Measurements from ENCODE around the gene NEAT1.

Gene NEAT1

DNA sequence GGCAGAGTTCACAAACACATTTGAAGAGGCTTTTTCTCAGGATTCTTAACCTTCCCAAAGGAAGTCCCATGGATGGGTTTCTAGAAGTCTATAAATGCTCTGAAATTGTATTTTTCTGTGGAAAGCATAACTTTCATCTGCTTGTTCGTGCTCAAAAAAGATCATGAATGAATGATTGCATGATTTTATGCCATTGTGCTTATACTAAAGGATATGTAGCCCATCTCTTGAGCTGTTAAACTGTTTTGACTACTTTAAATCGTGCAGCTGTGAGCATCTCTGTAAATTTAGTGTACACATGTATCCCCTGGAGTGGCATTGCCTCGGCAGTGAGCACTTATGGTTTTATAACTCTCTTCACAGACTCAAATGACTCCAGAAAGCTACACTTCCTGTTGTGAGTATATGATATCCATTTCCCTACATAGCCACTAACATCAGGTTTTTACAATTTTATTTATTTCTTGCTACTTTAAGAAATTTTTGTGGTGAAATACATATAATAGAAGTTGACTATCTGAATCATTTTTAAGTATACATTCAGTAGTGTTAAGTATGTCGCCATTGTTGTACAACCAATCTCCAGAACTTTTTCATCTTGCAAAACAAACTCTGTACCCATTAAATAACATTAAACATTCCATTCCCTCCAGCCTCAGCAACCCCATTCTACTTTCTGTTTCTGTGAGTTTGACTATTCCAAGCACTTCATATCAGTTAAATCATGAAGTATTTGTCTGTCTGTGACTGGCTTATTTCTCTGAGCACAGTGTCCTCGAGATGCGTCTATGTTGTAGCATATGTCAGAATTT is 8.0 kb downstream of the NEAT1 start:
- Histone ChIP-seq H3K4me3 (ENCODE audit: control insufficient read depth in 1 of 7, extremely low read depth in 1 of 7, insufficient read depth in 4 of 7, low read depth in 2 of 7, low read length in 6 of 7) (peak overlapping the region in 6 of 7 experiments; percentile 42 to 100 (median 56)), H3K27ac (ENCODE audit: insufficient read depth in 1 of 2, low read depth in 1 of 2, low read length in 2 of 2, poor library complexity in 1 of 2, severe bottlenecking in 2 of 2) (peak overlapping the region; percentile 56 to 100), H3K36me3 (ENCODE audit: control insufficient read depth in 4 of 4, insufficient read depth in 4 of 4, low read length in 3 of 4) (peaks cover 3 to 30% (median 15%) of the 10 kb centered on the region in 4 experiments), H3K4me1 (ENCODE audit: control extremely low read depth in 1 of 4, control insufficient read depth in 4 of 4, insufficient read depth in 4 of 4, low read length in 3 of 4) (peaks cover 36 to 65% (median 58%) of the 10 kb centered on the region in 4 experiments), H3K9me3 (ENCODE audit: control extremely low read depth in 1 of 5, control insufficient read depth in 4 of 5, insufficient read depth in 2 of 5, low read depth in 1 of 5, low read length in 4 of 5) (no peaks in the 10 kb centered on the region), H3K27me3 (replicated peaks in 2 of 5; ENCODE audit: control insufficient read depth in 4 of 5, insufficient read depth in 5 of 5, low read length in 4 of 5) (no peaks in the 10 kb centered on the region)
- ChIA-PET CTCF (interaction anchor here (1.0 to 1.4 kb wide), 11 partner anchors 10 to 79 kb away, joined by 3 to 5 read pairs (median 3); no protein-coding TSS in a partner anchor), POLR2A (interaction anchor here (0.6 to 17.4 kb wide), 5 partner anchors 10 to 73 kb away, joined by 3 to 747 read pairs (median 7); partner anchors contain the start of gene MALAT1)
- 18% methylated on average over 2 of the region's 6 CpGs for WGBS (ENCODE audit: insufficient coverage)
- peak in 2 of 3 donors; percentile 53 to 63 for DNase-seq

DNA sequence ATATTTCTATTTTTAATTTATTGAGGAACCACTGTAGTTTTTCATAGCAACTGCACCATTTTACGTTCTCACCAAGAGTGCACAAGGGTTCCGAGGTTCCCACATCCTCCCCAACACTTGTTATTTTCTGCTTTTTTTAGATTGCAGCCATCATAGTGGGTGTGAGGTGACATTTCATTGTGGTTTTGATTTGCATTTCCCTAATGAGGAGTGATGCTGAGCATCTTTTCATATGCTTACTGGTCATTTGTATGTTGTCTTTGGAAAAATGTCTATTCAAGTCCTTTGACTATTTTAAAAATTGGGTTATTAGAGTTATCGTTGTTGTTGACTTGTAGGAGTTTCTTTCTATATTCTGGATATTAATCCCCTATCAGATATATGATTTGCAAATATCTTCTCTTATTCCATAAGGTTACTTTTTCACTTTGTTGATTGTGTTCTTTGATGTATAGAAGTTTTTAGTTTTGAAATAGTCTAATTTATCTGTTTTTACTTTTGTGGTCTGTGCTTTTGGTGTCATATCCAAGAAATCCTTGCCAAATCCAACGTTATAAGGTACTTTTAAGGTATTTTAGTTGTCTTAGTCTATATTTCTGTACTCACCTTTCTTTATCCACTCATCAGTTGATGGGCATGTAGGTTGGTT is 9.0 kb downstream of the NEAT1 start:
- CTCF ChIA-PET, result interaction anchor here (1.1 kb wide), 1 partner anchor 16 kb away, joined by 6 read pairs; no protein-coding TSS in a partner anchor
- Histone ChIP-seq H3K36me3 (ENCODE audit: control insufficient read depth in 4 of 4, insufficient read depth in 4 of 4, low read length in 3 of 4) (peaks cover 3 to 37% (median 21%) of the 10 kb centered on the region in 4 experiments), H3K4me3 (ENCODE audit: control insufficient read depth in 1 of 7, extremely low read depth in 1 of 7, insufficient read depth in 4 of 7, low read depth in 2 of 7, low read length in 6 of 7) (peak overlapping the region in 2 of 7 experiments; percentile 6 to 100), H3K4me1 (ENCODE audit: control extremely low read depth in 1 of 4, control insufficient read depth in 4 of 4, insufficient read depth in 4 of 4, low read length in 3 of 4) (peaks cover 29 to 62% (median 53%) of the 10 kb centered on the region in 4 experiments), H3K9me3 (ENCODE audit: control extremely low read depth in 1 of 5, control insufficient read depth in 4 of 5, insufficient read depth in 2 of 5, low read depth in 1 of 5, low read length in 4 of 5) (no peaks in the 10 kb centered on the region), H3K27ac (ENCODE audit: insufficient read depth in 1 of 2, low read depth in 1 of 2, low read length in 2 of 2, poor library complexity in 1 of 2, severe bottlenecking in 2 of 2) (no peak overlapping the region), H3K27me3 (replicated peaks in 2 of 5; ENCODE audit: control insufficient read depth in 4 of 5, insufficient read depth in 5 of 5, low read length in 4 of 5) (no peaks in the 10 kb centered on the region)
- DNase-seq, result peak in 2 of 3 donors; percentile 49 to 52
- WGBS (ENCODE audit: insufficient coverage), result no CpG with 5 or more reads among the region's 4 CpGs
- POLR2A ChIA-PET, result interaction anchor here (1.0 kb wide), 1 partner anchor 9 kb away, joined by 4 read pairs; the partner anchor contains the start of gene NEAT1

DNA sequence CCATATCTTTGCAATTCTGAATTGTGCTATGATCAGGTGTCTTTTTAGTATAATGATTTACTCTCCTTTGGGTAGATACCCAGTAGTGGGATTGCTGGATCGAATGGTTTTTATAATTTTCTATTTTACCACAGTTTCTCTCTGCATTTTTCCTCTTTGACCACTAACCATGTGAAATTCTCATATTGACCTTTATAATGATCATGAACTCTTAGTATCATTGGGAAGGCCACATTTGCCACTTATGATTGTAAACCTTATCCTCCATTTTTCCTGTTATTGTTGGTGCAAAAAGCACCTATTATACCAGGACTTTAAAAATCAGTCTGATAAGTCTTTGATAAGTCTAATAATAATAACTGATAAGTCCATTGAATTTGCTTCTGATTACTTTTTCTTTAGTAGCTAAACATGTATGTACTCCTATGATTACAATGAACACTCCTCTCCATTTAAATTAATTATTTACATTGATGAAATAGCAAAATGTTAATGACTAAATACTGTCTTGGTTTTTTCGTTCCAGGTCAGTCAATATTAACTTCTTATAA is 9.6 kb downstream of the NEAT1 start:
- no CpG with 5 or more reads among the region's 2 CpGs for WGBS (ENCODE audit: insufficient coverage)
- H3K27me3 ChIP-seq (replicated peaks in 2 of 5; ENCODE audit: control insufficient read depth in 4 of 5, insufficient read depth in 5 of 5, low read length in 4 of 5), result no peaks in the 10 kb centered on the region
- no peaks in the 10 kb centered on the region for H3K9me3 ChIP-seq (ENCODE audit: control extremely low read depth in 1 of 5, control insufficient read depth in 4 of 5, insufficient read depth in 2 of 5, low read depth in 1 of 5, low read length in 4 of 5)
- peaks cover 27 to 56% (median 47%) of the 10 kb centered on the region in 4 experiments for H3K4me1 ChIP-seq (ENCODE audit: control extremely low read depth in 1 of 4, control insufficient read depth in 4 of 4, insufficient read depth in 4 of 4, low read length in 3 of 4)
- H3K27ac ChIP-seq (ENCODE audit: insufficient read depth in 1 of 2, low read depth in 1 of 2, low read length in 2 of 2, poor library complexity in 1 of 2, severe bottlenecking in 2 of 2), result no peak overlapping the region
- peak overlapping the region in 1 of 7 experiments; percentile 100 for H3K4me3 ChIP-seq (ENCODE audit: control insufficient read depth in 1 of 7, extremely low read depth in 1 of 7, insufficient read depth in 4 of 7, low read depth in 2 of 7, low read length in 6 of 7)
- CTCF ChIA-PET, result interaction anchor here (0.9 to 1.2 kb wide), 6 partner anchors 12 to 65 kb away, joined by 3 to 6 read pairs (median 3); no protein-coding TSS in a partner anchor
- no peak for DNase-seq
- POLR2A ChIA-PET, result interaction anchor here (1.0 kb wide), 1 partner anchor 10 kb away, joined by 4 read pairs; the partner anchor contains the start of gene NEAT1
- peaks cover 4 to 37% (median 21%) of the 10 kb centered on the region in 4 experiments for H3K36me3 ChIP-seq (ENCODE audit: control insufficient read depth in 4 of 4, insufficient read depth in 4 of 4, low read length in 3 of 4)

DNA sequence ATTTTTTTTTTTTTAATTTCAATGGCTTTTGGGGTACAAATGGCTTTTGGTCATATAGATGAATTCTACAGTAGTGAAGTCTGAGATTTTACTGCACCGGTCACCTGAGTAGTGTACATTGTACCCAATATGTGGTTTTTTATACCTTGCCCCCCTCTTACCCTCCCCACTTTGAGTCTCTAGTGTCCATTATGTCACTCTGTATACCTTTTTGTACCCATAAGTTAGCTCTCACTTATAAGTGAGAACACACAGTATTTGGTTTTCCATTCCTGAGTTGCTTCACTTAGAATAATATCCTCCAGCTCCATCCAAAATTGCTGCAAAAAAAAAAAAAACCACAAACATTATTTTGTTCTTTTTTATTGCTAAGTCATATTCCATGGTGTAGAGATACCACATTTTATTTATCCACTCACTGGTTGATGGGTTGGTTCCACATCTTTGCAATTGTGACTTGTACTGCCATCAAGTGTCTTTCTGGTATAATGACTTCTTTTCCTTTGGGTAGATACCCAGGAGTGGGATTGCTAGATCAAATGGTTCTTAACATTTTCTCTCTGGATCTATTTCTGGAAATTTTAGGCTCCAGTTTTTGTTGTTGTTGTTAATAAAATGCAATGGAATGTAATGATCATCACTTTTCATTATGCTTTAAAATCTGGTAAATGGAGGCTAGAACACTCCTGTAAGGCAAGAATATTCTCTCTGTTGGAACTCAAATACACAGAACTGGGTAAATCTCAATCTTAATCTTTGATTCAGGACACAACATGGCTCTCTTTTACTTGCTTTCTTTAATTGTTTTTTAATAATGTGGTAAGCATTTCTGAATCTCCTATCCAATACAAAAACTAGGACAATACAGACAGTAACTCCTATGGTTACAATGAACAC is 10.3 kb downstream of the NEAT1 start:
- POLR2A ChIA-PET, result interaction anchor here (1.0 kb wide), 1 partner anchor 11 kb away, joined by 4 read pairs; the partner anchor contains the start of gene NEAT1
- H3K4me1 ChIP-seq (ENCODE audit: control extremely low read depth in 1 of 4, control insufficient read depth in 4 of 4, insufficient read depth in 4 of 4, low read length in 3 of 4), result peaks cover 27 to 48% (median 39%) of the 10 kb centered on the region in 4 experiments
- H3K27me3 ChIP-seq (replicated peaks in 2 of 5; ENCODE audit: control insufficient read depth in 4 of 5, insufficient read depth in 5 of 5, low read length in 4 of 5), result no peaks in the 10 kb centered on the region
- no peaks in the 10 kb centered on the region for H3K9me3 ChIP-seq (ENCODE audit: control extremely low read depth in 1 of 5, control insufficient read depth in 4 of 5, insufficient read depth in 2 of 5, low read depth in 1 of 5, low read length in 4 of 5)
- H3K27ac ChIP-seq (ENCODE audit: insufficient read depth in 1 of 2, low read depth in 1 of 2, low read length in 2 of 2, poor library complexity in 1 of 2, severe bottlenecking in 2 of 2), result peak overlapping the region in 1 of 2 experiments; percentile 1
- H3K4me3 ChIP-seq (ENCODE audit: control insufficient read depth in 1 of 7, extremely low read depth in 1 of 7, insufficient read depth in 4 of 7, low read depth in 2 of 7, low read length in 6 of 7), result no peak overlapping the region
- no CpG with 5 or more reads among the region's 1 CpG for WGBS (ENCODE audit: insufficient coverage)
- CTCF ChIA-PET, result interaction anchor here (0.6 to 1.7 kb wide), 9 partner anchors 13 to 77 kb away, joined by 3 to 6 read pairs (median 3); no protein-coding TSS in a partner anchor
- peaks cover 8 to 43% (median 23%) of the 10 kb centered on the region in 4 experiments for H3K36me3 ChIP-seq (ENCODE audit: control insufficient read depth in 4 of 4, insufficient read depth in 4 of 4, low read length in 3 of 4)
- DNase-seq, result peak; percentile 69 to 89 (median 87)

DNA sequence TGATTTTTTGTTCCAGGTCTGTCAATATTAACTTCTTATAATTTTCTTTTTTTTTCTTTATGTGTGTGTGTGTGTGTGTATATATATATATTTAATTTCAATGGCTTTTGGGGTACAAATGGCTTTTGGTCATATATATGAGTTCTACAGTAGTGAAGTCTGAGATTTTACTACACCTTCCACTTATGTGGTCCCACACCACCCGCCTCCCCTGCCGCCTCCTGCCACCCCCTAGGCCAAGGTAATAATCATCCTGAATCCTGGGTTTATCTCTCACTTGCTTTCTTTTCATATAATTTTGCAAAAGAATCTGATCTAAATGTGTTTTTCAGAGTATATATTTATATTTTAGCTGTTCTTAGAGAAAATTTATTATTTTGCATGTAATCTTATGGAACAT is 11.1 kb downstream of the NEAT1 start:
- no CpG with 5 or more reads among the region's 2 CpGs for WGBS (ENCODE audit: insufficient coverage)
- no peak for DNase-seq
- ChIA-PET CTCF (interaction anchor here (0.9 to 1.7 kb wide), 8 partner anchors 16 to 73 kb away, joined by 3 to 5 read pairs (median 3); no protein-coding TSS in a partner anchor), POLR2A (no interaction called here)
- H3K4me1 ChIP-seq (ENCODE audit: control extremely low read depth in 1 of 4, control insufficient read depth in 4 of 4, insufficient read depth in 4 of 4, low read length in 3 of 4), result peaks cover 21 to 41% (median 33%) of the 10 kb centered on the region in 4 experiments
- H3K27me3 ChIP-seq (replicated peaks in 2 of 5; ENCODE audit: control insufficient read depth in 4 of 5, insufficient read depth in 5 of 5, low read length in 4 of 5), result no peaks in the 10 kb centered on the region
- no peak overlapping the region for H3K4me3 ChIP-seq (ENCODE audit: control insufficient read depth in 1 of 7, extremely low read depth in 1 of 7, insufficient read depth in 4 of 7, low read depth in 2 of 7, low read length in 6 of 7)
- no peak overlapping the region for H3K27ac ChIP-seq (ENCODE audit: insufficient read depth in 1 of 2, low read depth in 1 of 2, low read length in 2 of 2, poor library complexity in 1 of 2, severe bottlenecking in 2 of 2)
- H3K9me3 ChIP-seq (ENCODE audit: control extremely low read depth in 1 of 5, control insufficient read depth in 4 of 5, insufficient read depth in 2 of 5, low read depth in 1 of 5, low read length in 4 of 5), result no peaks in the 10 kb centered on the region
- peaks cover 9 to 50% (median 24%) of the 10 kb centered on the region in 4 experiments for H3K36me3 ChIP-seq (ENCODE audit: control insufficient read depth in 4 of 4, insufficient read depth in 4 of 4, low read length in 3 of 4)

Data from common myeloid progenitor, CD34-positive (primary cell).